Activated T-cell treated with anti-CD3 and anti-CD28 coated beads, Interleukin-2, amount 50 U/mL, for 24 hours (primary cell): ENCODE data around the gene ITIH1.

Experiments used
- DNase-seq: peaks from one replicate; pipeline ENCODE4 v3.0.0-alpha.2; 2020
- H3K27ac Mint-ChIP-seq: 2 replicates; pipeline ENCODE4 v1.8.0; 2020; ENCODE audit warnings: mild to moderate bottlenecking, mixed read lengths
- H3K27me3 Mint-ChIP-seq: 2 replicates; pipeline ENCODE4 v1.8.0; 2020; ENCODE audit warnings: mixed read lengths
- H3K36me3 Mint-ChIP-seq: 2 replicates; pipeline ENCODE4 v1.8.0; 2020; ENCODE audit warnings: low read depth, mixed read lengths
- H3K4me1 Mint-ChIP-seq: 2 replicates; pipeline ENCODE4 v1.8.0; 2020; ENCODE audit warnings: low read depth, mixed read lengths
- H3K4me3 Mint-ChIP-seq: 2 replicates; pipeline ENCODE4 v1.8.0; 2020; ENCODE audit warnings: mild to moderate bottlenecking, moderate library complexity, mixed read lengths
- H3K9me3 Mint-ChIP-seq: 2 replicates; pipeline ENCODE4 v1.8.0; 2020; ENCODE audit warnings: mixed read lengths

The ITIH1 gene

GRCh38 chr3:52810923-52811322, 33.5 kb downstream of the ITIH1 start:
- H3K36me3 Mint-ChIP-seq, result no peaks in the 10 kb centered on the region
- no peaks in the 10 kb centered on the region for H3K9me3 Mint-ChIP-seq
- H3K27ac Mint-ChIP-seq, result no peak overlapping the region
- H3K4me3 Mint-ChIP-seq, result no peak overlapping the region
- no peak for DNase-seq
- peaks cover 5% of the 10 kb centered on the region for H3K4me1 Mint-ChIP-seq
- no peaks in the 10 kb centered on the region for H3K27me3 Mint-ChIP-seq

GRCh38 chr3:52811452-52812011, 34.1 kb downstream of the ITIH1 start:
- Mint-ChIP-seq H3K4me3 (no peak overlapping the region), H3K27me3 (no peaks in the 10 kb centered on the region), H3K27ac (no peak overlapping the region), H3K9me3 (no peaks in the 10 kb centered on the region), H3K36me3 (no peaks in the 10 kb centered on the region), H3K4me1 (peaks cover 5% of the 10 kb centered on the region)
- no peak for DNase-seq

- Mint-ChIP-seq H3K4me1 (peaks cover 5% of the 10 kb centered on the region), H3K27ac (no peak overlapping the region), H3K4me3 (no peak overlapping the region), H3K9me3 (no peaks in the 10 kb centered on the region), H3K36me3 (no peaks in the 10 kb centered on the region), H3K27me3 (no peaks in the 10 kb centered on the region)
- no peak for DNase-seq
These were observed 36.4 kb downstream of the ITIH1 start for GRCh38 chr3:52813810-52814209.

GRCh38 chr3:52816199-52816598, 38.8 kb downstream of the ITIH1 start:
- H3K4me3 Mint-ChIP-seq, result no peak overlapping the region
- H3K4me1 Mint-ChIP-seq, result no peaks in the 10 kb centered on the region
- no peak for DNase-seq
- H3K27ac Mint-ChIP-seq, result no peak overlapping the region
- no peaks in the 10 kb centered on the region for H3K36me3 Mint-ChIP-seq
- H3K9me3 Mint-ChIP-seq, result no peaks in the 10 kb centered on the region
- H3K27me3 Mint-ChIP-seq, result no peaks in the 10 kb centered on the region

- H3K4me3 Mint-ChIP-seq, result no peak overlapping the region
- H3K9me3 Mint-ChIP-seq, result no peaks in the 10 kb centered on the region
- H3K4me1 Mint-ChIP-seq, result no peaks in the 10 kb centered on the region
- no peak overlapping the region for H3K27ac Mint-ChIP-seq
- DNase-seq, result no peak
- H3K27me3 Mint-ChIP-seq, result no peaks in the 10 kb centered on the region
- H3K36me3 Mint-ChIP-seq, result no peaks in the 10 kb centered on the region
These were observed 39.3 kb downstream of the ITIH1 start for GRCh38 chr3:52816654-52817053.

GRCh38 chr3:52817221-52817620, 39.8 kb downstream of the ITIH1 start:
- Mint-ChIP-seq H3K36me3 (no peaks in the 10 kb centered on the region), H3K4me1 (no peaks in the 10 kb centered on the region), H3K4me3 (no peak overlapping the region), H3K9me3 (no peaks in the 10 kb centered on the region), H3K27me3 (no peaks in the 10 kb centered on the region), H3K27ac (no peak overlapping the region)
- no peak for DNase-seq

GRCh38 chr3:52817860-52818259, 40.5 kb downstream of the ITIH1 start:
- Mint-ChIP-seq H3K4me1 (no peaks in the 10 kb centered on the region), H3K4me3 (no peak overlapping the region), H3K36me3 (no peaks in the 10 kb centered on the region), H3K27ac (no peak overlapping the region), H3K27me3 (no peaks in the 10 kb centered on the region), H3K9me3 (no peaks in the 10 kb centered on the region)
- DNase-seq, result no peak

- Mint-ChIP-seq H3K27me3 (no peaks in the 10 kb centered on the region), H3K4me1 (no peaks in the 10 kb centered on the region), H3K4me3 (no peak overlapping the region), H3K9me3 (no peaks in the 10 kb centered on the region), H3K36me3 (peaks cover under 1% of the 10 kb centered on the region), H3K27ac (no peak overlapping the region)
- no peak for DNase-seq
These were observed 42.5 kb downstream of the ITIH1 start for GRCh38 chr3:52819936-52820335.

- Mint-ChIP-seq H3K4me1 (no peaks in the 10 kb centered on the region), H3K36me3 (peaks cover 2% of the 10 kb centered on the region), H3K27me3 (no peaks in the 10 kb centered on the region), H3K9me3 (no peaks in the 10 kb centered on the region), H3K27ac (no peak overlapping the region), H3K4me3 (no peak overlapping the region)
- no peak for DNase-seq
These were observed 43.3 kb downstream of the ITIH1 start for GRCh38 chr3:52820736-52821135.

GRCh38 chr3:52822363-52822762, 45.0 kb downstream of the ITIH1 start:
- no peaks in the 10 kb centered on the region for H3K9me3 Mint-ChIP-seq
- H3K36me3 Mint-ChIP-seq, result peaks cover 2% of the 10 kb centered on the region
- H3K27ac Mint-ChIP-seq, result no peak overlapping the region
- no peaks in the 10 kb centered on the region for H3K4me1 Mint-ChIP-seq
- H3K4me3 Mint-ChIP-seq, result no peak overlapping the region
- DNase-seq, result no peak
- H3K27me3 Mint-ChIP-seq, result no peaks in the 10 kb centered on the region

GRCh38 chr3:52824037-52824436, 46.6 kb downstream of the ITIH1 start:
- Mint-ChIP-seq H3K27me3 (no peaks in the 10 kb centered on the region), H3K36me3 (peaks cover 2% of the 10 kb centered on the region), H3K9me3 (no peaks in the 10 kb centered on the region), H3K4me3 (no peak overlapping the region), H3K27ac (no peak overlapping the region), H3K4me1 (no peaks in the 10 kb centered on the region)
- DNase-seq, result no peak

- no peaks in the 10 kb centered on the region for H3K27me3 Mint-ChIP-seq
- peaks cover 4% of the 10 kb centered on the region for H3K36me3 Mint-ChIP-seq
- H3K9me3 Mint-ChIP-seq, result no peaks in the 10 kb centered on the region
- no peak for DNase-seq
- H3K4me3 Mint-ChIP-seq, result no peak overlapping the region
- no peak overlapping the region for H3K27ac Mint-ChIP-seq
- peaks cover 6% of the 10 kb centered on the region for H3K4me1 Mint-ChIP-seq
These were observed 50.0 kb downstream of the ITIH1 start for GRCh38 chr3:52827441-52827840.

- Mint-ChIP-seq H3K36me3 (peaks cover 4% of the 10 kb centered on the region), H3K9me3 (no peaks in the 10 kb centered on the region), H3K4me1 (peaks cover 6% of the 10 kb centered on the region), H3K27me3 (no peaks in the 10 kb centered on the region), H3K27ac (no peak overlapping the region), H3K4me3 (no peak overlapping the region)
- DNase-seq, result no peak
These were observed 50.5 kb downstream of the ITIH1 start for GRCh38 chr3:52827866-52828376.

GRCh38 chr3:52829482-52829881, 52.1 kb downstream of the ITIH1 start:
- Mint-ChIP-seq H3K9me3 (no peaks in the 10 kb centered on the region), H3K4me1 (peaks cover 6% of the 10 kb centered on the region), H3K27me3 (no peaks in the 10 kb centered on the region), H3K36me3 (peaks cover 4% of the 10 kb centered on the region), H3K4me3 (no peak overlapping the region), H3K27ac (no peak overlapping the region)
- no peak for DNase-seq

GRCh38 chr3:52829906-52830463, 52.6 kb downstream of the ITIH1 start:
- Mint-ChIP-seq H3K9me3 (no peaks in the 10 kb centered on the region), H3K4me3 (no peak overlapping the region), H3K27me3 (no peaks in the 10 kb centered on the region), H3K4me1 (peaks cover 6% of the 10 kb centered on the region), H3K27ac (no peak overlapping the region), H3K36me3 (peaks cover 3% of the 10 kb centered on the region)
- no peak for DNase-seq
